ENCODE results near the gene DCP1A. TPM values are rescaled to one million over a fixed set of nuclear protein-coding genes. Genes with fewer than 3 reads are reported as not detected.
A peak's percentile ranks its signal among the peaks of the same experiment; 100 is the strongest.

The DCP1A gene
- total and polyA plus RNA-seq, 5 donors from 2014 or later = 47.7 to 63.6 (median 50.6) TPM

DNA sequence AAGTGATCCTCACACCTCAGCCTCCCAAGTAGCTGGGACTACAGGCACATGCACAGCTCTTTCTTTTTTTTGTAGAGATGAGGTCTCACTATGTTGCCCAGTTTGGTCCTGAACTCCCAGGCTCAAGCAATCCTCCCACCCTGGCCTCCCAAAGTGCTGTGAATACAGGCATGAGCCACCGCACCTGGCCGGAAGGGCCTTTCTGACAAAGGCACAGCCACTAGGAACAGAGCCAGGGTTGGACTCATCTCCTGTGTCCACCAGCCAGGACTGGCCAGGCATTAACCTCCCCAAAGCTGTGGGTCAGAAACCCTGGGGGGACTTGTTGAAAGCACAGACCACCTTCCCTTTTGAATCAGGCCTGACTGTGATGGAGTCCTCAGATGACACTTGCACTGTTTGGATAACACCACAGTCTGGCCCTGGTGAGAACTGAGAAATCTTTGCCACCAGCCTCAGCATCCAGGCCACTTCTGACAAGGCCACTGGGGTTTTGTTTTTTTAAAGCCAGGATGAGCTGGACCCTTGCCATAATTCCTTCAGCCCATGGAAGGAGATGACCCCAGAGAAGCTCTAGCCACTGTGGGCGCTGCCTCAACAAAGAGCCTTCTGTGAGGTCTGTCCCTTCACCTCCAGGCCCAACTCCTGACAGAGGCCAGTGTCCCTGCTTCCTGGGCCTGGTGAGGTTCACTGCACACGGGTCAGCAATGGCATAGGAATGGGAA lies 96.3 kb downstream of the DCP1A start:
- DNase-seq (no peak), ATAC-seq (ENCODE audit: low read depth in 2 of 2) (no peak)
- no peaks in the 10 kb centered on the region for H3K9me3 Mint-ChIP-seq
- H3K4me3 Mint-ChIP-seq = peak overlapping the region in 2 of 4 donors; percentile 21 to 97
- peaks cover 28 to 75% (median 44%) of the 10 kb centered on the region in 4 donors for H3K4me1 Mint-ChIP-seq
- H3K36me3 Mint-ChIP-seq = peaks cover 4% of the 10 kb centered on the region
- H3K27me3 Mint-ChIP-seq = peaks cover under 1% of the 10 kb centered on the region
- Histone ChIP-seq H3K4me1 (ENCODE audit: control insufficient read depth, insufficient read depth, low read length, poor library complexity, severe bottlenecking) (peaks cover 37% of the 10 kb centered on the region), H3K27me3 (ENCODE audit: control insufficient read depth, insufficient read depth, low read length) (no peaks in the 10 kb centered on the region), H3K9me3 (ENCODE audit: control insufficient read depth in 2 of 2, low read length in 2 of 2) (no peaks in the 10 kb centered on the region), H3K27ac (ENCODE audit: insufficient read depth, low read length, poor library complexity, severe bottlenecking) (no peak overlapping the region), H3K36me3 (ENCODE audit: control insufficient read depth, insufficient read depth, low read length) (no peaks in the 10 kb centered on the region), H3K4me3 (ENCODE audit: low read depth, low read length) (no peak overlapping the region)
- H3K27ac Mint-ChIP-seq = peak overlapping the region in 2 of 3 donors; percentile 63 to 81

- H3K27me3 ChIP-seq (ENCODE audit: control insufficient read depth, insufficient read depth, low read length) = no peaks in the 10 kb centered on the region
Observed at GRCh38 chr3:53250453-53250852, 96.9 kb downstream of the DCP1A start.

GRCh38 chr3:53248161-53248560 lies 99.2 kb downstream of the DCP1A start:
- no peaks in the 10 kb centered on the region for H3K27me3 ChIP-seq (ENCODE audit: control insufficient read depth, insufficient read depth, low read length)
- H3K27ac Mint-ChIP-seq = peak overlapping the region in 2 of 3 donors; percentile 49 to 73
- no peak for DNase-seq
- no peaks in the 10 kb centered on the region for H3K27me3 Mint-ChIP-seq
- peaks cover 6% of the 10 kb centered on the region for H3K36me3 Mint-ChIP-seq
- H3K4me1 ChIP-seq (ENCODE audit: control insufficient read depth, insufficient read depth, low read length, poor library complexity, severe bottlenecking) = peaks cover 21% of the 10 kb centered on the region
- H3K4me3 ChIP-seq (ENCODE audit: low read depth, low read length) = no peak overlapping the region
- ATAC-seq (ENCODE audit: low read depth in 2 of 2) = no peak
- H3K4me1 Mint-ChIP-seq = peaks cover 20 to 69% (median 39%) of the 10 kb centered on the region in 4 donors
- no peaks in the 10 kb centered on the region for H3K9me3 ChIP-seq (ENCODE audit: control insufficient read depth in 2 of 2, low read length in 2 of 2)
- peaks cover 0 to 3% (median 0%) of the 10 kb centered on the region in 7 donors for H3K9me3 Mint-ChIP-seq
- H3K36me3 ChIP-seq (ENCODE audit: control insufficient read depth, insufficient read depth, low read length) = no peaks in the 10 kb centered on the region
- H3K27ac ChIP-seq (ENCODE audit: insufficient read depth, low read length, poor library complexity, severe bottlenecking) = no peak overlapping the region
- H3K4me3 Mint-ChIP-seq = peak overlapping the region in 1 of 4 donors; percentile 72

More at GRCh38 chr3:53250453-53250852, 96.9 kb downstream of the DCP1A start:
- ATAC-seq (ENCODE audit: low read depth in 2 of 2) (no peak), DNase-seq (no peak)
- Histone ChIP-seq H3K27ac (ENCODE audit: insufficient read depth, low read length, poor library complexity, severe bottlenecking) (no peak overlapping the region), H3K4me3 (ENCODE audit: low read depth, low read length) (no peak overlapping the region), H3K36me3 (ENCODE audit: control insufficient read depth, insufficient read depth, low read length) (no peaks in the 10 kb centered on the region), H3K9me3 (ENCODE audit: control insufficient read depth in 2 of 2, low read length in 2 of 2) (no peaks in the 10 kb centered on the region), H3K4me1 (ENCODE audit: control insufficient read depth, insufficient read depth, low read length, poor library complexity, severe bottlenecking) (peaks cover 37% of the 10 kb centered on the region)
- Mint-ChIP-seq H3K4me1 (peaks cover 29 to 78% (median 46%) of the 10 kb centered on the region in 4 donors), H3K4me3 (no peak overlapping the region), H3K9me3 (no peaks in the 10 kb centered on the region), H3K27ac (no peak overlapping the region), H3K36me3 (peaks cover 6% of the 10 kb centered on the region), H3K27me3 (no peaks in the 10 kb centered on the region)

DNA sequence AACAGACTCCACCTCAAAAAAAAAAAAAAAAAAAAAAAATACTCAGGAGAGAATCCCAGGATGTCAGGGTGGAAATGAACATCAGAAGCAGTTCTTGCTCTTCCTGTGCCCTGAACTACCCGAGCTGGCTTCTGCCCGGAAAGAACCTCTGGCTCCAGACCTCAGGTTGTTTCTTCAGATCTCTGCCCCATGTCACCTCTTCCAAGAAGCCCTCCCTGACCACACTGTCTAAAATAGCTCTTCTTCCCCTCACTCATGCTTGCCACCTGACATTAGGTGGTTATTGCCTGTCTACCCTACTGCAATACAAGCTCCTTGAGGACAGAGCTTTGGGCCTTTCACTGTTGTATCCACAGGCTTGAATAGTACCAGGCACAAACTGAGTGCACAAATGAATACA lies 99.7 kb downstream of the DCP1A start:
- ATAC-seq (ENCODE audit: low read depth in 2 of 2) = no peak
- H3K9me3 Mint-ChIP-seq = peaks cover 0 to 3% (median 0%) of the 10 kb centered on the region in 7 donors
- Histone ChIP-seq H3K27me3 (ENCODE audit: control insufficient read depth, insufficient read depth, low read length) (no peaks in the 10 kb centered on the region), H3K4me1 (ENCODE audit: control insufficient read depth, insufficient read depth, low read length, poor library complexity, severe bottlenecking) (peaks cover 20% of the 10 kb centered on the region), H3K9me3 (ENCODE audit: control insufficient read depth in 2 of 2, low read length in 2 of 2) (no peaks in the 10 kb centered on the region), H3K4me3 (ENCODE audit: low read depth, low read length) (no peak overlapping the region), H3K36me3 (ENCODE audit: control insufficient read depth, insufficient read depth, low read length) (no peaks in the 10 kb centered on the region), H3K27ac (ENCODE audit: insufficient read depth, low read length, poor library complexity, severe bottlenecking) (no peak overlapping the region)
- H3K27me3 Mint-ChIP-seq = no peaks in the 10 kb centered on the region
- DNase-seq = no peak
- H3K36me3 Mint-ChIP-seq = peaks cover 6% of the 10 kb centered on the region
- H3K27ac Mint-ChIP-seq = peak overlapping the region in 2 of 3 donors; percentile 73 to 85
- peak overlapping the region in 1 of 4 donors; percentile 72 for H3K4me3 Mint-ChIP-seq
- peaks cover 19 to 65% (median 35%) of the 10 kb centered on the region in 4 donors for H3K4me1 Mint-ChIP-seq

GRCh38 chr3:53244271-53244670 lies 103.1 kb downstream of the DCP1A start:
- DNase-seq (no peak), ATAC-seq (ENCODE audit: low read depth in 2 of 2) (no peak)
- H3K9me3 Mint-ChIP-seq = peaks cover 0 to 3% (median 0%) of the 10 kb centered on the region in 7 donors
- Histone ChIP-seq H3K9me3 (ENCODE audit: control insufficient read depth in 2 of 2, low read length in 2 of 2) (no peaks in the 10 kb centered on the region), H3K27me3 (ENCODE audit: control insufficient read depth, insufficient read depth, low read length) (no peaks in the 10 kb centered on the region), H3K27ac (ENCODE audit: insufficient read depth, low read length, poor library complexity, severe bottlenecking) (no peak overlapping the region), H3K36me3 (ENCODE audit: control insufficient read depth, insufficient read depth, low read length) (peaks cover 29% of the 10 kb centered on the region), H3K4me3 (ENCODE audit: low read depth, low read length) (no peak overlapping the region), H3K4me1 (ENCODE audit: control insufficient read depth, insufficient read depth, low read length, poor library complexity, severe bottlenecking) (no peaks in the 10 kb centered on the region)
- H3K4me3 Mint-ChIP-seq = no peak overlapping the region
- no peak overlapping the region for H3K27ac Mint-ChIP-seq
- peaks cover 6% of the 10 kb centered on the region for H3K36me3 Mint-ChIP-seq
- no peaks in the 10 kb centered on the region for H3K27me3 Mint-ChIP-seq
- H3K4me1 Mint-ChIP-seq = peaks cover 13 to 36% (median 23%) of the 10 kb centered on the region in 4 donors

DNA sequence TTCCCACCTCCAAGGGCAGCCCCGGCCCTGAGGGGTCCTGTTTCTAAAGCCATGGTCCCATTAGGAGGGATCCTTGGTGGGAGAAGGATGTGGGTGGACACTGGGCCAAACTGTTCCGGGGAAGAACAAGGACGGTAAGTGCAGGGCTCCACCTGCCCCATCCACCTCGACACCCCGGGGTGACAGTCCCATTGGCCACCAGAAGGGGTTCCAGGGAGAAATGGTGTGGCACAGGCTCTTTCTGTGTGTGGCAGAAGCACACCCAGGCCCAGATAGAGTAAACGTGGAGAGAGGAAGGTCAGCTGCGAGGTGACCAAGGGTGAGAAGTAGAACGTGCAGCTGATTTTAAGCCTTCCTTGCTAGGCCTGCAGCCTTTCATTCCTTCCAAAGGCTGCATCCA lies 103.6 kb downstream of the DCP1A start:
- Mint-ChIP-seq H3K27me3 (no peaks in the 10 kb centered on the region), H3K36me3 (peaks cover 10% of the 10 kb centered on the region), H3K4me3 (no peak overlapping the region), H3K27ac (peak overlapping the region in 1 of 3 donors; percentile 54), H3K4me1 (peaks cover 13 to 36% (median 23%) of the 10 kb centered on the region in 4 donors), H3K9me3 (peaks cover 0 to 3% (median 0%) of the 10 kb centered on the region in 7 donors)
- no peak overlapping the region for H3K27ac ChIP-seq (ENCODE audit: insufficient read depth, low read length, poor library complexity, severe bottlenecking)
- no peak overlapping the region for H3K4me3 ChIP-seq (ENCODE audit: low read depth, low read length)
- DNase-seq (no peak), ATAC-seq (ENCODE audit: low read depth in 2 of 2) (no peak)
- H3K4me1 ChIP-seq (ENCODE audit: control insufficient read depth, insufficient read depth, low read length, poor library complexity, severe bottlenecking) = no peaks in the 10 kb centered on the region
- H3K27me3 ChIP-seq (ENCODE audit: control insufficient read depth, insufficient read depth, low read length) = no peaks in the 10 kb centered on the region
- H3K9me3 ChIP-seq (ENCODE audit: control insufficient read depth in 2 of 2, low read length in 2 of 2) = no peaks in the 10 kb centered on the region
- H3K36me3 ChIP-seq (ENCODE audit: control insufficient read depth, insufficient read depth, low read length) = peaks cover 33% of the 10 kb centered on the region

DNA sequence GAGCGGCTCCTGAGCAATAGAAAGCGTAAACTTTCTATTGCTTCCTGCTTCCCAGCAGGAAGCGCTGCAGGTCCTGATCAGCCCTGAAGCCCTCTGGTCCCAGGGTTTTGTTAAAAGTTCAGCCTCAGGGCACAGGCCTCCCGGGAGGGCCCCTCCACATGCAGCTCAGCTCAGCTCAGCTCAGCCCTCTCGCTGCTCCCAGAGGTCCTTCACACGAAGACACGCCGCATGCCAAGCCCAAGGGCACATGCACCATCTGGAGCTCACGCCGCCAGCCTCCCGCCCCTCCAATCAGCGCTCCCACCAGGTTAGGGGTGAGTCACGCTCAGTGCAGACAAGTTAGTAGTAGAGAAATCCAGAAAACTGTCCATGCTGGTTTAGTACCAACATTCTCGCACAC lies 104.2 kb downstream of the DCP1A start:
- Histone ChIP-seq H3K4me1 (ENCODE audit: control insufficient read depth, insufficient read depth, low read length, poor library complexity, severe bottlenecking) (no peaks in the 10 kb centered on the region), H3K9me3 (ENCODE audit: control insufficient read depth in 2 of 2, low read length in 2 of 2) (no peaks in the 10 kb centered on the region), H3K27ac (ENCODE audit: insufficient read depth, low read length, poor library complexity, severe bottlenecking) (no peak overlapping the region), H3K27me3 (ENCODE audit: control insufficient read depth, insufficient read depth, low read length) (no peaks in the 10 kb centered on the region), H3K36me3 (ENCODE audit: control insufficient read depth, insufficient read depth, low read length) (peaks cover 39% of the 10 kb centered on the region), H3K4me3 (ENCODE audit: low read depth, low read length) (no peak overlapping the region)
- ATAC-seq (ENCODE audit: low read depth in 2 of 2) (no peak), DNase-seq (no peak)
- Mint-ChIP-seq H3K4me3 (no peak overlapping the region), H3K4me1 (peaks cover 12 to 30% (median 18%) of the 10 kb centered on the region in 4 donors), H3K36me3 (peaks cover 10% of the 10 kb centered on the region), H3K9me3 (peaks cover 0 to 3% (median 0%) of the 10 kb centered on the region in 7 donors), H3K27ac (peak overlapping the region in 1 of 3 donors; percentile 54), H3K27me3 (no peaks in the 10 kb centered on the region)

DNA sequence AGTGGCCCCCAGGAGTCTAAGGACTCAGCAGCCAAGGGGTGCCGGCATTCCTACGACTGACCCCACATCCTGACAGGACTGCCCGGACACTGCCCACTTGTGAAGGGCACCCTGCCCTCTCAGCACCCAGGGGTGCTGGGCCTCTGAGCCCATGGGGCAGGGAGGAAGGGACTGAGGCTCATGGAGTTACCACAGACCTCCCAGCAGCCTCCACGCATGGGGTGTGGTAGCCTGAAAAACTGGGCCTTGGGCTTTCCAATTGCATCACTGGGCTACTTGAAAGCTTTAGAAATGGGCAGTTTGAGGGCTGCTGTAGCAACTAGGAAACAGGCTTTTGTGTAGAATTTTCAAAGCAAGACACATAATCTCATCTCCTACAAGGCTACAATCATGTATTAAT lies 104.7 kb downstream of the DCP1A start:
- H3K4me1 Mint-ChIP-seq = peaks cover 7 to 25% (median 14%) of the 10 kb centered on the region in 4 donors
- Histone ChIP-seq H3K27ac (ENCODE audit: insufficient read depth, low read length, poor library complexity, severe bottlenecking) (no peak overlapping the region), H3K4me3 (ENCODE audit: low read depth, low read length) (no peak overlapping the region), H3K27me3 (ENCODE audit: control insufficient read depth, insufficient read depth, low read length) (no peaks in the 10 kb centered on the region), H3K4me1 (ENCODE audit: control insufficient read depth, insufficient read depth, low read length, poor library complexity, severe bottlenecking) (no peaks in the 10 kb centered on the region), H3K9me3 (ENCODE audit: control insufficient read depth in 2 of 2, low read length in 2 of 2) (no peaks in the 10 kb centered on the region), H3K36me3 (ENCODE audit: control insufficient read depth, insufficient read depth, low read length) (peaks cover 44% of the 10 kb centered on the region)
- H3K9me3 Mint-ChIP-seq = peaks cover 0 to 3% (median 0%) of the 10 kb centered on the region in 7 donors
- no peaks in the 10 kb centered on the region for H3K27me3 Mint-ChIP-seq
- H3K4me3 Mint-ChIP-seq = peak overlapping the region in 1 of 4 donors; percentile 32
- DNase-seq = no peak
- ATAC-seq (ENCODE audit: low read depth in 2 of 2) = no peak
- no peak overlapping the region for H3K27ac Mint-ChIP-seq
- peaks cover 10% of the 10 kb centered on the region for H3K36me3 Mint-ChIP-seq
